Activated CD4-positive, alpha-beta T cell treated with anti-CD3 and anti-CD28 coated beads, Interleukin-2, Interleukin-6, amounts not matched to agents 100 ng/mL and 50 ng/mL, durations not matched to agents 16 hours and 8 hours (primary cell): ENCODE data around the gene CNDP1.
"Not testable (repeated sequence)": the region's sequence is repeated elsewhere in the genome, so short reads cannot be mapped to it uniquely, and the experiment has no call there.

Experiments used
- DNase-seq: peaks from one replicate; pipeline ENCODE4 v3.0.0-alpha.2; 2020

CNDP1 gene

GRCh38 chr18:74549591-74550104, 15.3 kb downstream of the CNDP1 start:
- no peak for DNase-seq

GRCh38 chr18:74550886-74551285, 16.6 kb downstream of the CNDP1 start:
- no peak for DNase-seq

GRCh38 chr18:74551452-74551851, 17.2 kb downstream of the CNDP1 start:
- DNase-seq, result no peak

GRCh38 chr18:74551936-74552555, 17.7 kb downstream of the CNDP1 start:
- DNase-seq, result peak; percentile 77

GRCh38 chr18:74556126-74556525, 21.8 kb downstream of the CNDP1 start:
- DNase-seq, result no peak

- no peak for DNase-seq
Observed at GRCh38 chr18:74558096-74558495, 23.8 kb downstream of the CNDP1 start.

GRCh38 chr18:74562131-74562730, 27.9 kb downstream of the CNDP1 start:
- no peak for DNase-seq

GRCh38 chr18:74562775-74563174, 28.5 kb downstream of the CNDP1 start:
- no peak for DNase-seq

- no peak for DNase-seq
Observed at GRCh38 chr18:74563999-74564398, 29.7 kb downstream of the CNDP1 start.

GRCh38 chr18:74565164-74565563, 30.9 kb downstream of the CNDP1 start:
- not testable (repeated sequence) for DNase-seq

- DNase-seq, result not testable (repeated sequence)
Observed at GRCh38 chr18:74565993-74566392, 31.7 kb downstream of the CNDP1 start.

GRCh38 chr18:74567822-74568221, 33.5 kb downstream of the CNDP1 start:
- DNase-seq, result no peak

GRCh38 chr18:74569401-74569800, 35.1 kb downstream of the CNDP1 start:
- no peak for DNase-seq

GRCh38 chr18:74570266-74570665, 36.0 kb downstream of the CNDP1 start:
- no peak for DNase-seq

GRCh38 chr18:74571895-74572680, 37.8 kb downstream of the CNDP1 start:
- DNase-seq, result no peak

- DNase-seq, result no peak
Observed at GRCh38 chr18:74573053-74573452, 38.8 kb downstream of the CNDP1 start.

- DNase-seq, result no peak
Observed at GRCh38 chr18:74574916-74575315, 40.6 kb downstream of the CNDP1 start.

- DNase-seq, result no peak
Observed at GRCh38 chr18:74577019-74577418, 42.7 kb downstream of the CNDP1 start.

- DNase-seq, result no peak
Observed at GRCh38 chr18:74579496-74580065, 45.3 kb downstream of the CNDP1 start.

- DNase-seq, result no peak
Observed at GRCh38 chr18:74582642-74583041, 48.3 kb downstream of the CNDP1 start.

GRCh38 chr18:74587441-74587840, 53.1 kb downstream of the CNDP1 start:
- no peak for DNase-seq

GRCh38 chr18:74589021-74589420, 54.7 kb downstream of the CNDP1 start:
- DNase-seq, result peak; percentile 29

- no peak for DNase-seq
Observed at GRCh38 chr18:74589811-74590210, 55.5 kb downstream of the CNDP1 start.

GRCh38 chr18:74590671-74591070, 56.4 kb downstream of the CNDP1 start:
- DNase-seq, result no peak
